Stomach (tissue), 4 donors: ENCODE measurements around the gene VAV3.

Source experiments
- CTCF ChIP-seq, 7 experiments: fragments of 450-650 bp in 4 of 7; fragments of 200-600 bp in 3 of 7; sonication (generic) in 3 of 7; IDR thresholded peaks; one replicate each; pipeline ENCODE4 v1.5.1; 2016 to 2019; ENCODE audit warnings: antibody characterized with exemption in 7 of 7, control low read depth in 2 of 7, mild to moderate bottlenecking in 1 of 7
- POLR2AphosphoS5 ChIP-seq, 3 donors: sonication (generic); formaldehyde crosslinking; IDR thresholded peaks; one replicate each; pipeline ENCODE4 v1.6.1; 2016; ENCODE audit warnings: antibody characterized with exemption in 3 of 3

GRCh38 chr1:107657356-107657755 lies 307.6 kb downstream of the VAV3 start:
- no peak for TF ChIP-seq CTCF (IDR thresholded peaks at IDR 0.05)
- no peak for TF ChIP-seq POLR2AphosphoS5 (IDR thresholded peaks at IDR 0.05)
